HepG2 (cell line): ENCODE measurements around the gene SLC66A3. TPM values are rescaled to one million over a fixed set of nuclear protein-coding genes. Genes with fewer than 3 reads are reported as not detected.

Experiments
- ARID5B ChIP-seq: IDR thresholded peaks from 2 replicates; pipeline ENCODE4 v1.4.0; 2020; ENCODE audit warnings: mild to moderate bottlenecking, missing genetic modification reagents
- GABPA ChIP-seq, 2 experiments: IDR thresholded peaks; 2 replicates each; pipeline ENCODE4 v1.6.1; 2011 to 2016; ENCODE audit warnings: low read depth in 2 of 2, low read length in 1 of 2, missing biosample characterization in 1 of 2, missing genetic modification characterization in 1 of 2
- GATAD2A ChIP-seq: IDR thresholded peaks from 2 replicates; pipeline ENCODE4 v1.6.1; 2016
- HDAC2 ChIP-seq: sonication (generic); formaldehyde crosslinking; IDR thresholded peaks from 2 replicates; pipeline ENCODE4 v1.4.0; 2020; ENCODE audit warnings: missing genetic modification reagents
- HIVEP1 ChIP-seq: sonication (generic); formaldehyde crosslinking; IDR thresholded peaks from 2 replicates; pipeline ENCODE4 v1.4.0; 2020; ENCODE audit warnings: mild to moderate bottlenecking, missing genetic modification reagents
- IRX3 ChIP-seq: sonication (generic); formaldehyde crosslinking; IDR thresholded peaks from 2 replicates; pipeline ENCODE4 v1.8.1; 2023; ENCODE audit warnings: mild to moderate bottlenecking, low read depth, missing genetic modification reagents, borderline replicate concordance
- NR2C2 ChIP-seq: sonication (generic); formaldehyde crosslinking; IDR thresholded peaks from 2 replicates; pipeline ENCODE4 v1.4.0; 2020; ENCODE audit warnings: missing genetic modification reagents, mild to moderate bottlenecking, moderate library complexity, borderline replicate concordance
- POGZ ChIP-seq: sonication (generic); formaldehyde crosslinking; IDR thresholded peaks from 2 replicates; pipeline ENCODE4 v1.4.0; 2020; ENCODE audit warnings: mild to moderate bottlenecking, missing genetic modification reagents
- POLR2G ChIP-seq: fragments of 200-400 bp; formaldehyde crosslinking; IDR thresholded peaks from 2 replicates; pipeline ENCODE4 v1.6.1; 2018; ENCODE audit warnings: mild to moderate bottlenecking, low read depth, low read length, moderate library complexity
- RBAK ChIP-seq: sonication (generic); formaldehyde crosslinking; IDR thresholded peaks from 2 replicates; pipeline ENCODE4 v1.5.1; 2020; ENCODE audit warnings: mild to moderate bottlenecking, missing genetic modification reagents
- SAP130 ChIP-seq: IDR thresholded peaks from 2 replicates; pipeline ENCODE4 v1.6.1; 2016; ENCODE audit warnings: low read depth
- SRSF1 ChIP-seq: fragments of 200-400 bp; formaldehyde crosslinking; optimal IDR thresholded peaks from 2 replicates; pipeline ENCODE3; 2017; ENCODE audit warnings: mild to moderate bottlenecking, low read depth, low read length, moderate library complexity
- TBL1XR1 ChIP-seq: fragments of 150-350 bp; IDR thresholded peaks from 2 replicates; pipeline ENCODE4 v1.6.1; 2014; ENCODE audit warnings: borderline replicate concordance, low read length; ENCODE audit not compliant: partially characterized antibody
- XRCC5 ChIP-seq: fragments of 200-400 bp; formaldehyde crosslinking; optimal IDR thresholded peaks from 2 replicates; pipeline ENCODE3; 2017; ENCODE audit warnings: mild to moderate bottlenecking, low read length
- ZEB1 ChIP-seq: IDR thresholded peaks from 2 replicates; pipeline ENCODE4 v1.6.1; 2012; ENCODE audit warnings: mild to moderate bottlenecking, low read depth, inconsistent platforms; ENCODE audit not compliant: insufficient replicate concordance
- ZFP36L1 ChIP-seq: sonication (generic); formaldehyde crosslinking; IDR thresholded peaks from 2 replicates; pipeline ENCODE4 v1.8.0; 2022; ENCODE audit warnings: mild to moderate bottlenecking, missing genetic modification reagents, moderate library complexity
- ZFX ChIP-seq: sonication (generic); formaldehyde crosslinking; IDR thresholded peaks from 2 replicates; pipeline ENCODE4 v1.4.0; 2020; ENCODE audit warnings: mild to moderate bottlenecking, low read depth, missing genetic modification reagents, moderate library complexity
- ZNF432 ChIP-seq: sonication (generic); formaldehyde crosslinking; IDR thresholded peaks from 2 replicates; pipeline ENCODE4 v1.5.0; 2020; ENCODE audit warnings: missing genetic modification reagents, mild to moderate bottlenecking, borderline replicate concordance
- ZNF460 ChIP-seq: sonication (generic); formaldehyde crosslinking; IDR thresholded peaks from 2 replicates; pipeline ENCODE4 v1.5.1; 2020; ENCODE audit warnings: missing genetic modification reagents, mild to moderate bottlenecking, borderline replicate concordance
- ZNF709 ChIP-seq: sonication (generic); formaldehyde crosslinking; IDR thresholded peaks from 2 replicates; pipeline ENCODE4 v1.5.0; 2020; ENCODE audit warnings: mild to moderate bottlenecking, missing genetic modification reagents
- polyA plus RNA-seq, 8 experiments: library from polyadenylated mRNA; depleted of rRNA in 3 of 8; stranded (reverse) in 7 of 8; unstranded in 1 of 8; fragments of >200 nt; fragmentation: Illumina TruSeq in 4 of 8; extraction: Trizol in 4 of 8; gene quantifications; 2 replicates each; pipeline versions ENCODE4 v1.2.1 to v1.2.3, GENCODE V29; 2011 to 2016; ENCODE audit warnings: low read depth in 4 of 8, missing spikeins in 1 of 8, mixed read lengths in 1 of 8; ENCODE audit not compliant: insufficient read depth in 1 of 8
- total RNA-seq, 5 experiments: library from RNA; depleted of rRNA; stranded (reverse); fragments of >200 nt; fragmentation: Illumina TruSeq; extraction: Trizol; gene quantifications; 2 replicates each; pipeline ENCODE4 v1.2.3, GENCODE V29; 2016; ENCODE audit warnings: low read depth in 1 of 5
- TF ChIP-seq, protein P1 (sequence below), 2 experiments: fragments of 450-650 bp in 1 of 2; sonication (generic) in 1 of 2; formaldehyde crosslinking; IDR thresholded peaks; 2 replicates each; pipeline versions ENCODE4 v1.5.0 to v1.8.0; 2020 to 2022; ENCODE audit warnings: mild to moderate bottlenecking in 1 of 2, missing genetic modification reagents in 1 of 2
- TF ChIP-seq, protein P2 (sequence below): sonication (generic); formaldehyde crosslinking; IDR thresholded peaks from 2 replicates; pipeline ENCODE4 v1.4.0; 2020; ENCODE audit warnings: missing genetic modification reagents

Gene SLC66A3
- total and polyA plus RNA-seq, 2 of the 13 experiments (the other 11 are each of a cell fraction or from before 2014, with no cell fraction given): 2.2 to 3.7 TPM

DNA sequence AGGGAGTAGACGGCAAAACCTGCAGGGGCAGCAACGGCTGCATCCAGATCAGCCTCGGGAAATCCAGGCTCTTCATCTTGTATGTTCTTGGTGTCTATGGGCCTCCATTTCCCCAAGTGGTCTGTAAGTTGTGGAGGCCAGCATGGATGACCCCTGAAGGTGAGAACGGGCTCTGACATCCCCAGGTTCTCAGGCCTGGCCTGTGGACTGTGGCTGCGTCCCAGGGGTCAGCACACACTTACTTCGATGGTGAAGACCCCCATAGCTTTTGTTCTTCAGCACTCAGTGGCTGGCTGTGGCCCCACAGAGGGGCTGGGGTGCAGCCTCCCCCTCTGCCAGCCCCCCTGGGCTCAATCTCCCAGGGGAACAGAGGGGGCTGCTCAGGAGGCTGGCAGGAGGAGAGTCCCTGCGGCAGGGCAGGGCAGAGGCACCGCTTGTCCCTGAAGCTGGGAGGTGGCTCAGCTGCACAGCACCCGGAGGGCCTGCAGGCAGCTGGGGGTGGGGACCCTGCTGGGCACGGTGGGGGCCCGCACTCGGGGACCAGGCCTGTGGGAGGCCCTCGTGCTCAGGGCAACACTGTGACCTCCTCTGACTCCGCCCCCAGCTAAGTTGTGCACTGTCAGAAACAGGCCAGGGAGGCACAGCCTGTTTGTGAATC is 3.8 kb downstream of the SLC66A3 start (continued):
- no peak for TF ChIP-seq GABPA (IDR thresholded peaks at IDR 0.05; ENCODE audit: low read depth, low read length)
- TF ChIP-seq GABPA (CRISPR knock-in tag; IDR thresholded peaks at IDR 0.05; ENCODE audit: low read depth): no peak
- no peak for TF ChIP-seq TBL1XR1
- TF ChIP-seq POGZ (CRISPR knock-in tag): no peak
- no peak for TF ChIP-seq XRCC5
- TF ChIP-seq ZNF432 (CRISPR knock-in tag): no peak
- 0 out of 2 replicates have a peak, but pooled peaks have one; percentile 46 for TF ChIP-seq ZNF460
- TF ChIP-seq ZFP36L1: no peak
- 0 out of 2 replicates have a peak, but pooled peaks have one; percentile 23 for TF ChIP-seq GATAD2A (CRISPR knock-in tag)
- no peak for TF ChIP-seq POLR2G
- TF ChIP-seq, protein P1, sequence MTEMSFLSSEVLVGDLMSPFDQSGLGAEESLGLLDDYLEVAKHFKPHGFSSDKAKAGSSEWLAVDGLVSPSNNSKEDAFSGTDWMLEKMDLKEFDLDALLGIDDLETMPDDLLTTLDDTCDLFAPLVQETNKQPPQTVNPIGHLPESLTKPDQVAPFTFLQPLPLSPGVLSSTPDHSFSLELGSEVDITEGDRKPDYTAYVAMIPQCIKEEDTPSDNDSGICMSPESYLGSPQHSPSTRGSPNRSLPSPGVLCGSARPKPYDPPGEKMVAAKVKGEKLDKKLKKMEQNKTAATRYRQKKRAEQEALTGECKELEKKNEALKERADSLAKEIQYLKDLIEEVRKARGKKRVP (CRISPR knock-in tag; IDR thresholded peaks at IDR 0.05): no peak
- TF ChIP-seq ZNF709 (CRISPR knock-in tag): no peak
- TF ChIP-seq NR2C2: no peak
- TF ChIP-seq RBAK (CRISPR knock-in tag): no peak
- peak; percentile 25; the same call in 1 of the 2 replicates for TF ChIP-seq HDAC2 (CRISPR knock-in tag)
- TF ChIP-seq SAP130 (CRISPR knock-in tag): peak; percentile 35; the same call in 1 of the 2 replicates
- TF ChIP-seq SRSF1: no peak
- TF ChIP-seq ZFX (CRISPR knock-in tag): peak; percentile 76
- TF ChIP-seq ZEB1: no peak
- no peak for TF ChIP-seq IRX3
- TF ChIP-seq HIVEP1: peak; percentile 11; the same call in 1 of the 2 replicates
- TF ChIP-seq, protein P2, sequence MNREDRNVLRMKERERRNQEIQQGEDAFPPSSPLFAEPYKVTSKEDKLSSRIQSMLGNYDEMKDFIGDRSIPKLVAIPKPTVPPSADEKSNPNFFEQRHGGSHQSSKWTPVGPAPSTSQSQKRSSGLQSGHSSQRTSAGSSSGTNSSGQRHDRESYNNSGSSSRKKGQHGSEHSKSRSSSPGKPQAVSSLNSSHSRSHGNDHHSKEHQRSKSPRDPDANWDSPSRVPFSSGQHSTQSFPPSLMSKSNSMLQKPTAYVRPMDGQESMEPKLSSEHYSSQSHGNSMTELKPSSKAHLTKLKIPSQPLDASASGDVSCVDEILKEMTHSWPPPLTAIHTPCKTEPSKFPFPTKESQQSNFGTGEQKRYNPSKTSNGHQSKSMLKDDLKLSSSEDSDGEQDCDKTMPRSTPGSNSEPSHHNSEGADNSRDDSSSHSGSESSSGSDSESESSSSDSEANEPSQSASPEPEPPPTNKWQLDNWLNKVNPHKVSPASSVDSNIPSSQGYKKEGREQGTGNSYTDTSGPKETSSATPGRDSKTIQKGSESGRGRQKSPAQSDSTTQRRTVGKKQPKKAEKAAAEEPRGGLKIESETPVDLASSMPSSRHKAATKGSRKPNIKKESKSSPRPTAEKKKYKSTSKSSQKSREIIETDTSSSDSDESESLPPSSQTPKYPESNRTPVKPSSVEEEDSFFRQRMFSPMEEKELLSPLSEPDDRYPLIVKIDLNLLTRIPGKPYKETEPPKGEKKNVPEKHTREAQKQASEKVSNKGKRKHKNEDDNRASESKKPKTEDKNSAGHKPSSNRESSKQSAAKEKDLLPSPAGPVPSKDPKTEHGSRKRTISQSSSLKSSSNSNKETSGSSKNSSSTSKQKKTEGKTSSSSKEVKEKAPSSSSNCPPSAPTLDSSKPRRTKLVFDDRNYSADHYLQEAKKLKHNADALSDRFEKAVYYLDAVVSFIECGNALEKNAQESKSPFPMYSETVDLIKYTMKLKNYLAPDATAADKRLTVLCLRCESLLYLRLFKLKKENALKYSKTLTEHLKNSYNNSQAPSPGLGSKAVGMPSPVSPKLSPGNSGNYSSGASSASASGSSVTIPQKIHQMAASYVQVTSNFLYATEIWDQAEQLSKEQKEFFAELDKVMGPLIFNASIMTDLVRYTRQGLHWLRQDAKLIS (CRISPR knock-in tag): no peak
- no peak for TF ChIP-seq ARID5B (CRISPR knock-in tag)
